ENCODE results near the gene TRIM14.

Gene TRIM14

DNA sequence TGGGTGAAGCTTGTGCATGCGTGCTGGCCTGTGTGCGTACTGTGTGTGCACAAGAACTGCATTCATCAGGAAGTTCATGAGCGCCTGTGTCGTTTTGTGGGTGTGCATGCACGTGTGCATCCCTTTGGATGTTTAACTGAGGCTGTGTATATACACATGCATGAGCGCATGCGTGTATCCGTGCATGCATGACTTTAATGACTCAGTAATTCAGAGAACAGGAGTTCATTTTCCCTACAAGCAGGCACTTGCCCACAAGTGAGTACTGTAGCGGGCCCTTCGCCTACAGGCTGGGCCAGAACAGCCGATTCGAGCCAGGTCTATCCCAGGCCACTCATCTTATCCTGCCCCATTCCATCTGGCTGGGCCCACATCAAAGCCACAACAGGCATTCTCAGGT lies 43.6 kb upstream of the TRIM14 start:
- no peak overlapping the region for H3K4me3 ChIP-seq (ENCODE audit: insufficient read depth, low read length, poor library complexity, severe bottlenecking)
- no peak overlapping the region for H3K9ac ChIP-seq (ENCODE audit: low read length)
- H2AFZ ChIP-seq (ENCODE audit: low read depth, low read length, severe bottlenecking): no peak overlapping the region
- no peaks in the 10 kb centered on the region for H3K79me2 ChIP-seq (ENCODE audit: insufficient read depth, low read length)
- TF ChIP-seq, protein P1, sequence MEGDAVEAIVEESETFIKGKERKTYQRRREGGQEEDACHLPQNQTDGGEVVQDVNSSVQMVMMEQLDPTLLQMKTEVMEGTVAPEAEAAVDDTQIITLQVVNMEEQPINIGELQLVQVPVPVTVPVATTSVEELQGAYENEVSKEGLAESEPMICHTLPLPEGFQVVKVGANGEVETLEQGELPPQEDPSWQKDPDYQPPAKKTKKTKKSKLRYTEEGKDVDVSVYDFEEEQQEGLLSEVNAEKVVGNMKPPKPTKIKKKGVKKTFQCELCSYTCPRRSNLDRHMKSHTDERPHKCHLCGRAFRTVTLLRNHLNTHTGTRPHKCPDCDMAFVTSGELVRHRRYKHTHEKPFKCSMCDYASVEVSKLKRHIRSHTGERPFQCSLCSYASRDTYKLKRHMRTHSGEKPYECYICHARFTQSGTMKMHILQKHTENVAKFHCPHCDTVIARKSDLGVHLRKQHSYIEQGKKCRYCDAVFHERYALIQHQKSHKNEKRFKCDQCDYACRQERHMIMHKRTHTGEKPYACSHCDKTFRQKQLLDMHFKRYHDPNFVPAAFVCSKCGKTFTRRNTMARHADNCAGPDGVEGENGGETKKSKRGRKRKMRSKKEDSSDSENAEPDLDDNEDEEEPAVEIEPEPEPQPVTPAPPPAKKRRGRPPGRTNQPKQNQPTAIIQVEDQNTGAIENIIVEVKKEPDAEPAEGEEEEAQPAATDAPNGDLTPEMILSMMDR (IDR thresholded peaks at IDR 0.05; ENCODE audit: insufficient read depth, low read length, poor library complexity, severe bottlenecking): no peak
- H3K9me2 ChIP-seq (replicated peaks; ENCODE audit: insufficient read depth, low read length): no peaks in the 10 kb centered on the region
- H3K36me3 ChIP-seq (ENCODE audit: low read length): no peaks in the 10 kb centered on the region
- no peak overlapping the region for H3K27ac ChIP-seq (ENCODE audit: low read depth, low read length)
- H3K27me3 ChIP-seq (ENCODE audit: low read length): no peaks in the 10 kb centered on the region
- H4K20me1 ChIP-seq (ENCODE audit: low read depth, low read length): no peaks in the 10 kb centered on the region
- H3K9me3 ChIP-seq (ENCODE audit: insufficient read depth, low read length): no peaks in the 10 kb centered on the region
- H3F3A ChIP-seq (ENCODE audit: insufficient read depth): no peaks in the 10 kb centered on the region
- H3K4me2 ChIP-seq (ENCODE audit: low read depth, low read length, poor library complexity, severe bottlenecking): no peak overlapping the region

DNA sequence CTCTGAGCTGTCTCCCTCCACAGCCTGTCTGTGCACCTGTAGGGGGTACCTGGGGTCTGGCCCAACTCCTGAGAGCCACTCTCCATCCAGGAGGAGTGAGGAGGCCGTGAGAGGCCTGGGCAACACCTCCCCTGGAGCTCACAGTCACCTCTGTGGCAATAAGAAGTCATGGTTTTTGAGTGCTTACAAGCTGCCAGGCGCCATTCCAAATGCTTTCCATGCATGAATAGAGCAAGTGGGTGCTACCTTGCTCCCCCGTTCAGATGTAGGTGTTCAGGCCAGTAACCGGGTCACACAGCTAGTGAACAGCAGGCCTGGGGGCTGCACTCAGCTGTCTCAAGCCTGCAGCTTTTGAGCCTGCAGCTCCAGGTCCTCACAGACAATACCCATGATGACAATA lies 42.8 kb upstream of the TRIM14 start:
- TF ChIP-seq, protein P1 (IDR thresholded peaks at IDR 0.05; ENCODE audit: insufficient read depth, low read length, poor library complexity, severe bottlenecking): no peak
- TF ChIP-seq EZH2phosphoT487 (conservative IDR thresholded peaks at IDR 0.05; ENCODE audit: low read length): no peak
- Histone ChIP-seq H3K27ac (ENCODE audit: low read depth, low read length) (no peak overlapping the region), H3K27me3 (ENCODE audit: low read length) (no peaks in the 10 kb centered on the region), H3K79me2 (ENCODE audit: insufficient read depth, low read length) (no peaks in the 10 kb centered on the region), H3K9me3 (ENCODE audit: insufficient read depth, low read length) (no peaks in the 10 kb centered on the region), H3K36me3 (ENCODE audit: low read length) (no peaks in the 10 kb centered on the region), H3K9ac (ENCODE audit: low read length) (no peak overlapping the region), H2AFZ (ENCODE audit: low read depth, low read length, severe bottlenecking) (no peak overlapping the region), H3K4me2 (ENCODE audit: low read depth, low read length, poor library complexity, severe bottlenecking) (no peak overlapping the region), H3K4me3 (ENCODE audit: insufficient read depth, low read length, poor library complexity, severe bottlenecking) (no peak overlapping the region), H4K20me1 (ENCODE audit: low read depth, low read length) (no peaks in the 10 kb centered on the region), H3K9me2 (replicated peaks; ENCODE audit: insufficient read depth, low read length) (no peaks in the 10 kb centered on the region), H3F3A (ENCODE audit: insufficient read depth) (no peaks in the 10 kb centered on the region)

- H3K27ac ChIP-seq (ENCODE audit: low read depth, low read length): no peak overlapping the region
- no peaks in the 10 kb centered on the region for H4K20me1 ChIP-seq (ENCODE audit: low read depth, low read length)
- H3K36me3 ChIP-seq (ENCODE audit: low read length): no peaks in the 10 kb centered on the region
- no peaks in the 10 kb centered on the region for H3F3A ChIP-seq (ENCODE audit: insufficient read depth)
- no peaks in the 10 kb centered on the region for H3K79me2 ChIP-seq (ENCODE audit: insufficient read depth, low read length)
- no peak overlapping the region for H3K4me2 ChIP-seq (ENCODE audit: low read depth, low read length, poor library complexity, severe bottlenecking)
- no peak for TF ChIP-seq EZH2phosphoT487 (conservative IDR thresholded peaks at IDR 0.05; ENCODE audit: low read length)
- TF ChIP-seq, protein P1 (IDR thresholded peaks at IDR 0.05; ENCODE audit: insufficient read depth, low read length, poor library complexity, severe bottlenecking): no peak
- H3K9ac ChIP-seq (ENCODE audit: low read length): no peak overlapping the region
- H3K9me3 ChIP-seq (ENCODE audit: insufficient read depth, low read length): no peaks in the 10 kb centered on the region
- no peak overlapping the region for H3K4me3 ChIP-seq (ENCODE audit: insufficient read depth, low read length, poor library complexity, severe bottlenecking)
- no peaks in the 10 kb centered on the region for H3K9me2 ChIP-seq (replicated peaks; ENCODE audit: insufficient read depth, low read length)
- no peaks in the 10 kb centered on the region for H3K27me3 ChIP-seq (ENCODE audit: low read length)
- no peak overlapping the region for H2AFZ ChIP-seq (ENCODE audit: low read depth, low read length, severe bottlenecking)
Observed at GRCh38 chr9:98159790-98160189, 40.8 kb upstream of the TRIM14 start.

DNA sequence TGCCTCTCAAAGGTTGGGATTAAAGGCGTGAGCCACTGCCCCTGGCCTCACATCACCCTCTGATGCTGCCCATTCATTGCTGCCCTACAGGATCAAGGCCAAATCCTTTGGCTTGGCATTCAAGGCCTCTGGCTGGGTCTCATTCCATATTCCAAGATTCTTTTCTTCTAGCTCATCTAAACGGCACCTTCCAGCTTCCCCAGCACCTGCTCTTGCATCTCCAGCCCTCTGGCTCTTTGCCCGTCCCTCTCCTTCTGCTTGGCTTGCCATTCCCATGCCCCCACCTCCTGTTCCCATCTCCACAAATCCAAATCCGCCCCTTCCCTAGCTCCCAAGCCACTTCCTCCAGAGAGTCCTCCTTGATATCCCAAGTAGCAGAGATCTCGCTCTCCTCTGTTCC lies 40.3 kb upstream of the TRIM14 start:
- no peak overlapping the region for H2AFZ ChIP-seq (ENCODE audit: low read depth, low read length, severe bottlenecking)
- H3K27me3 ChIP-seq (ENCODE audit: low read length): no peaks in the 10 kb centered on the region
- no peak overlapping the region for H3K9ac ChIP-seq (ENCODE audit: low read length)
- TF ChIP-seq EZH2phosphoT487 (conservative IDR thresholded peaks at IDR 0.05; ENCODE audit: low read length): no peak
- TF ChIP-seq, protein P1 (IDR thresholded peaks at IDR 0.05; ENCODE audit: insufficient read depth, low read length, poor library complexity, severe bottlenecking): no peak
- no peaks in the 10 kb centered on the region for H3K9me3 ChIP-seq (ENCODE audit: insufficient read depth, low read length)
- H3K4me2 ChIP-seq (ENCODE audit: low read depth, low read length, poor library complexity, severe bottlenecking): no peak overlapping the region
- H3K9me2 ChIP-seq (replicated peaks; ENCODE audit: insufficient read depth, low read length): no peaks in the 10 kb centered on the region
- no peak overlapping the region for H3K4me3 ChIP-seq (ENCODE audit: insufficient read depth, low read length, poor library complexity, severe bottlenecking)
- H3K36me3 ChIP-seq (ENCODE audit: low read length): no peaks in the 10 kb centered on the region
- no peak overlapping the region for H3K27ac ChIP-seq (ENCODE audit: low read depth, low read length)
- H4K20me1 ChIP-seq (ENCODE audit: low read depth, low read length): no peaks in the 10 kb centered on the region
- no peaks in the 10 kb centered on the region for H3F3A ChIP-seq (ENCODE audit: insufficient read depth)
- no peaks in the 10 kb centered on the region for H3K79me2 ChIP-seq (ENCODE audit: insufficient read depth, low read length)

All from SU-DHL-6 (cell line).